ENCODE results near the gene GMDS.

GMDS gene

DNA sequence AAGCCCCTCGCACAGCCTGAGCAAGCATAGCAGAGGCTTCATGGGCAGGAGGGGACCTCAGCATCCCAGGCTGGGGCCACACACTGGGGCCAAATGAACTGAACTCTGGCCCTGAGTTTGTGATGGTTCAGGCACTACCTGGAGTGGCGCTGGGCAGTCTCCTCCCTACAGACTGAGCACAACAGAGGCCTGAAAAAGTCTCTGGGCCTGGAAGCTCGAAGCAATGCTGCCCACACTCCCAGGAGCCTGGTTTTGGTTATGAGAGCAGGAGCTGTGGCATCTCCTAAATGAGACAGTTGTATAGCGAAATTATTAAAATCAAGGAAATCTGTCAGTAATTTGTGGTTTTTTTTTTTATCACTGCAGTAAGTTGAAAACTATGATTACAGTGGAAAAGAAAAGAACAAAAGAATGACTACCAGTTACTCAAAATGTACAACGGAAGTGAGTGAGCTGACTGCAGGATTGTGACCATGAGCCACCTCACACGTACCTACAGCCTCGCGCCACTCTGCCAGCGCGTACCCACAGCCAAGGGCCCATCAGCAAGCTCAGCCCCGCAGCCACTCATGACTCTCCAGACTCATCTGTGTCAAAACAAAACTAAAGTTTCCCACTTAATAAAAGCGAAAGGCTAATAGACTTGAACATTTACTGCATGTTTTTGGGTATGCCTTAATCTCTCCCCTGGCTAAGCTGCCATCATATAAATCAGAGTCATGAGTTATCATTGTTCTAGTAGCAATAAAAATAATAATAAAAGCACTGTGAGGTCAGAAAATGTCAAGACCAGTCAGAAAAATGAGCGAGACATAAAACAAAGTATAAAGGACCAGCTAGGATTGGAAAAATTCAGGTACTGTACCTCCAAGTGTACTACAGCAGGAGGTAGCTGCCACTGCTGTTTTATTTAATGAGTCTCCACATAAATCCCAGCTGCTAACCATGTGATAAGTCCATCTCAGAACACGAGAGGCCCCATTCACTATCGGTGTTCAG, 458.7 kb downstream of the GMDS start:
- no peak overlapping the region for H3K4me3 ChIP-seq (IDR thresholded peaks at IDR 0.05; ENCODE audit: insufficient read depth, low read depth, low read length)
- H3K36me3 ChIP-seq (ENCODE audit: insufficient read depth): no peaks in the 10 kb centered on the region
- no peaks in the 10 kb centered on the region for H3K27me3 ChIP-seq (ENCODE audit: insufficient read depth, low read depth)
- no peaks in the 10 kb centered on the region for H3K4me1 ChIP-seq (ENCODE audit: low read depth, poor library complexity, severe bottlenecking)
- no peaks in the 10 kb centered on the region for H3K79me2 ChIP-seq (ENCODE audit: insufficient read depth, low read depth)
- no peak overlapping the region for H3K9ac ChIP-seq
- H2AFZ ChIP-seq (ENCODE audit: low read depth): no peak overlapping the region
- no peak overlapping the region for H3K4me2 ChIP-seq
- TF ChIP-seq, protein P1, sequence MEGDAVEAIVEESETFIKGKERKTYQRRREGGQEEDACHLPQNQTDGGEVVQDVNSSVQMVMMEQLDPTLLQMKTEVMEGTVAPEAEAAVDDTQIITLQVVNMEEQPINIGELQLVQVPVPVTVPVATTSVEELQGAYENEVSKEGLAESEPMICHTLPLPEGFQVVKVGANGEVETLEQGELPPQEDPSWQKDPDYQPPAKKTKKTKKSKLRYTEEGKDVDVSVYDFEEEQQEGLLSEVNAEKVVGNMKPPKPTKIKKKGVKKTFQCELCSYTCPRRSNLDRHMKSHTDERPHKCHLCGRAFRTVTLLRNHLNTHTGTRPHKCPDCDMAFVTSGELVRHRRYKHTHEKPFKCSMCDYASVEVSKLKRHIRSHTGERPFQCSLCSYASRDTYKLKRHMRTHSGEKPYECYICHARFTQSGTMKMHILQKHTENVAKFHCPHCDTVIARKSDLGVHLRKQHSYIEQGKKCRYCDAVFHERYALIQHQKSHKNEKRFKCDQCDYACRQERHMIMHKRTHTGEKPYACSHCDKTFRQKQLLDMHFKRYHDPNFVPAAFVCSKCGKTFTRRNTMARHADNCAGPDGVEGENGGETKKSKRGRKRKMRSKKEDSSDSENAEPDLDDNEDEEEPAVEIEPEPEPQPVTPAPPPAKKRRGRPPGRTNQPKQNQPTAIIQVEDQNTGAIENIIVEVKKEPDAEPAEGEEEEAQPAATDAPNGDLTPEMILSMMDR (conservative IDR thresholded peaks at IDR 0.05; ENCODE audit: low read depth, low read length): no peak
- H4K20me1 ChIP-seq (ENCODE audit: insufficient read depth): no peaks in the 10 kb centered on the region
- H3K27ac ChIP-seq: no peak overlapping the region

DNA sequence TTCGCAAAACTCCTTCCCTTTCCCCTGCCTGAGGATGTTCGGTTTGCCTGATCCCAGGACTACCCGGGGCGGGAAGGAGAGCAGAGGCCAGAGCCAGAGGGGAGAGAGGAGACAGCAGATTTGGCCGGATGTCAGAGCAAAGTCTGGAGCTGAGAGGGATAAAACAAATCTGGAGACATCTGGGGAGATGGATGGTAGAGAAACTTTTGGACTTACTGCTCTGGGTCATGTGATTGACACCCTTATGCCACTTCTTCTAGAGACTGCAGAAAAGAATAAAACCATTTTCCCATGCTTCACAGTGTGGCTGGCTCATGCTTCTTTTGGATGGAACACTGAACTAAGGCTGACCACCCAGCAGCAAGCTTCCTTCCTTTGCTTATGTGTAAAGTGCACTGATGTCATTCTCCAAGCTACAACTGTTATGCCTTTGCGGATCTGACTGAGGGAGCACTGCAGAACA, 461.0 kb downstream of the GMDS start:
- no peak overlapping the region for H2AFZ ChIP-seq (ENCODE audit: low read depth)

DNA sequence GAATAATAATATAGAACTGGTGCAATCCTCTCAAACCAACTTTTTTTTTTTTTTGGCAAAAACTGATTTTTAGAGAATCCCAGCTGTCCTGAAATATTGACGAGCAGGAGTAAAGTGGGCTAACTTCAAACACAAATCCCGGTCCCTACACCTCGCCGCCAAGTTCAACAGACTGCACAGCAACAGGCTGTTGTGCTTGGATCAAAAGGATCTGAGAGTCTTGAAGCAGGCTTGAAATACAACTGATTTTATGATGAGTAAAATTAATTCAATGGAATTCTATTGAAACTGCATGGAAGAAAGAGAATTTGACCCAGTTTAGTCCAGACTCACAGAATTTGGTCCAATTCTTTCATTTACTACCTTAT, 463.6 kb downstream of the GMDS start:
- H3K27ac ChIP-seq: no peak overlapping the region
- H3K79me2 ChIP-seq (ENCODE audit: insufficient read depth, low read depth): no peaks in the 10 kb centered on the region
- TF ChIP-seq, protein P1 (conservative IDR thresholded peaks at IDR 0.05; ENCODE audit: low read depth, low read length): no peak
- no peak overlapping the region for H2AFZ ChIP-seq (ENCODE audit: low read depth)
- H3K4me1 ChIP-seq (ENCODE audit: low read depth, poor library complexity, severe bottlenecking): no peaks in the 10 kb centered on the region
- no peaks in the 10 kb centered on the region for H3K36me3 ChIP-seq (ENCODE audit: insufficient read depth)
- no peaks in the 10 kb centered on the region for H3K27me3 ChIP-seq (ENCODE audit: insufficient read depth, low read depth)
- no peak overlapping the region for H3K4me2 ChIP-seq
- H3K4me3 ChIP-seq (IDR thresholded peaks at IDR 0.05; ENCODE audit: insufficient read depth, low read depth, low read length): no peak overlapping the region
- no peaks in the 10 kb centered on the region for H4K20me1 ChIP-seq (ENCODE audit: insufficient read depth)
- H3K9ac ChIP-seq: no peak overlapping the region

More for the DNA sequence above, 461.0 kb downstream of the GMDS start:
- Histone ChIP-seq H3K79me2 (ENCODE audit: insufficient read depth, low read depth) (no peaks in the 10 kb centered on the region), H3K4me1 (ENCODE audit: low read depth, poor library complexity, severe bottlenecking) (no peaks in the 10 kb centered on the region), H3K9ac (no peak overlapping the region), H3K4me2 (no peak overlapping the region), H3K36me3 (ENCODE audit: insufficient read depth) (no peaks in the 10 kb centered on the region), H4K20me1 (ENCODE audit: insufficient read depth) (no peaks in the 10 kb centered on the region), H3K27ac (no peak overlapping the region), H3K27me3 (ENCODE audit: insufficient read depth, low read depth) (no peaks in the 10 kb centered on the region), H3K4me3 (IDR thresholded peaks at IDR 0.05; ENCODE audit: insufficient read depth, low read depth, low read length) (no peak overlapping the region)
- TF ChIP-seq, protein P1 (conservative IDR thresholded peaks at IDR 0.05; ENCODE audit: low read depth, low read length): no peak

DNA sequence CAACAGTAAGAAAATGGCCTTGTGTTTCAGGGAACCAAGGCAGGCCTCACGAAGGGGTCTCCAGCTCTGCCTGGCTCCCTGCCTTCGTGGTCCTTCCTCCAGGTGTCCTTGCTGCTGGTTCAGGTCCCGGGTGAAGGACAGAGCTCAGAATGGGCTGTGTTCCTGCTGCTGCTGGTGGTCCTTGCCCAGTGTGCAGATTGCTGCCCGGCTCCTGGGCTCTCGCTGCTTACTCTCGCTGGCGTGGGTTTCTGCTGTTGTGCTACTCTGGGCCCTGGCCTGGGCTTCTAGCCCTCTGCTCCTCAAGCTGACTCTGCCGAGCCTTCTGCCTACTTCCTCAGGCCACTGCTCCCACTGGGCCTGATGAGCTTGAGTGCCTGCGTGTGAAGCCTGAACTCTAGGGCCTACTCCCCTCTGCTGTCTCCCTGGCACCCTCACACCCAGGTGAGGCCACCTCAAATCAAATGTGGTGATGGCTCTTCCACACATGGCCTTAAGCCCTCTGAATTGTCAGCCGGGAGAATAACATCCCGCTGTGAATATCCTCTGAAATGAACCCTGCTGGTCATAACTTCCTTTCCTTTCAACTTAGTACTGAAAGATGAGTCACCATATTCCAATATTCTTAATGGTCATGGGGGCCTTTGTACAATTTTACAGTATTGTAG, 464.1 kb downstream of the GMDS start:
- no peak overlapping the region for H3K27ac ChIP-seq
- H3K4me2 ChIP-seq: no peak overlapping the region
- no peak overlapping the region for H2AFZ ChIP-seq (ENCODE audit: low read depth)
- no peaks in the 10 kb centered on the region for H3K79me2 ChIP-seq (ENCODE audit: insufficient read depth, low read depth)
- TF ChIP-seq, protein P1 (conservative IDR thresholded peaks at IDR 0.05; ENCODE audit: low read depth, low read length): no peak
- H3K27me3 ChIP-seq (ENCODE audit: insufficient read depth, low read depth): no peaks in the 10 kb centered on the region
- H3K36me3 ChIP-seq (ENCODE audit: insufficient read depth): no peaks in the 10 kb centered on the region
- H3K4me1 ChIP-seq (ENCODE audit: low read depth, poor library complexity, severe bottlenecking): no peaks in the 10 kb centered on the region
- no peaks in the 10 kb centered on the region for H4K20me1 ChIP-seq (ENCODE audit: insufficient read depth)
- no peak overlapping the region for H3K4me3 ChIP-seq (IDR thresholded peaks at IDR 0.05; ENCODE audit: insufficient read depth, low read depth, low read length)
- no peak overlapping the region for H3K9ac ChIP-seq

All from KMS-11 (cell line).